CD14-positive monocyte (primary cell): ENCODE measurements around the gene WHAMM. TPM values are rescaled to one million over a fixed set of nuclear protein-coding genes. Genes with fewer than 3 reads are reported as not detected.
A peak's percentile ranks its signal among the peaks of the same experiment; 100 is the strongest.

Source experiments
- DNase-seq, 3 donors: peaks; one replicate each; pipeline ENCODE4 v3.0.0-alpha.2; 2011 to 2022
- H2AFZ ChIP-seq: 2 replicates; pipeline ENCODE4 v1.6.0; 2012; ENCODE audit warnings: mild to moderate bottlenecking, low read depth, low read length, inconsistent platforms; ENCODE audit not compliant: insufficient read depth, poor library complexity, severe bottlenecking
- H3K27ac ChIP-seq, 2 donors: 1 replicate in 1 of 2; 2 replicates in 1 of 2; pipeline ENCODE4 v1.5.1; 2012 to 2013; ENCODE audit warnings: low read length in 2 of 2, control low read depth in 1 of 2, inconsistent platforms in 1 of 2, low read depth in 1 of 2, mild to moderate bottlenecking in 1 of 2
- H3K27me3 ChIP-seq, 2 donors: one replicate each; pipeline versions ENCODE4 v1.6.0 to v1.6.1; 2011 to 2013; ENCODE audit warnings: low read length in 2 of 2; ENCODE audit not compliant: control insufficient read depth in 2 of 2, insufficient read depth in 2 of 2
- H3K36me3 ChIP-seq, 2 donors: replicated peaks in 1 of 2; 1 replicate in 1 of 2; 2 replicates in 1 of 2; pipeline versions ENCODE4 v1.5.1 to v1.6.1; 2012 to 2013; ENCODE audit warnings: low read length in 2 of 2, control low read depth in 1 of 2, inconsistent platforms in 1 of 2, mild to moderate bottlenecking in 1 of 2; ENCODE audit not compliant: insufficient read depth in 2 of 2, control insufficient read depth in 1 of 2
- H3K4me1 ChIP-seq, 2 donors: 1 replicate in 1 of 2; 2 replicates in 1 of 2; pipeline versions ENCODE4 v1.5.1 to v1.6.1; 2012 to 2013; ENCODE audit warnings: low read length in 2 of 2, control low read depth in 1 of 2, inconsistent platforms in 1 of 2, mild to moderate bottlenecking in 1 of 2, moderate library complexity in 1 of 2; ENCODE audit not compliant: insufficient read depth in 2 of 2, control insufficient read depth in 1 of 2
- H3K4me2 ChIP-seq: replicated peaks from 2 replicates; pipeline ENCODE3; 2012; ENCODE audit warnings: low read length, moderate library complexity, mild to moderate bottlenecking; ENCODE audit not compliant: poor library complexity, severe bottlenecking; ENCODE audit errors: extremely low read depth
- H3K4me3 ChIP-seq, 3 experiments: fragments of 200-600 bp in 1 of 3; sonication (generic) in 1 of 3; replicated peaks in 1 of 3; 1 replicate in 2 of 3; 2 replicates in 1 of 3; pipeline ENCODE4 v1.5.1; 2011 to 2013; ENCODE audit warnings: low read length in 3 of 3, mild to moderate bottlenecking in 3 of 3, control low read depth in 2 of 3, low read depth in 2 of 3, inconsistent platforms in 1 of 3, moderate library complexity in 1 of 3
- H3K79me2 ChIP-seq: 2 replicates; pipeline ENCODE4 v1.6.0; 2012; ENCODE audit warnings: mild to moderate bottlenecking, control low read depth, inconsistent platforms, low read length, moderate library complexity; ENCODE audit not compliant: insufficient read depth
- H3K9ac ChIP-seq: 2 replicates; pipeline ENCODE4 v1.6.0; 2017; ENCODE audit warnings: low read length, mild to moderate bottlenecking; ENCODE audit not compliant: insufficient read depth, poor library complexity, severe bottlenecking
- H3K9me3 ChIP-seq, 2 donors: replicated peaks in 1 of 2; 1 replicate in 1 of 2; 2 replicates in 1 of 2; pipeline versions ENCODE4 v1.5.1 to v1.6.1; 2012 to 2013; ENCODE audit warnings: low read length in 2 of 2, control low read depth in 1 of 2; ENCODE audit not compliant: control insufficient read depth in 1 of 2, insufficient read depth in 1 of 2
- H4K20me1 ChIP-seq: 2 replicates; pipeline ENCODE4 v1.6.0; 2012; ENCODE audit warnings: mild to moderate bottlenecking, low read length, control low read depth, moderate library complexity; ENCODE audit not compliant: insufficient read depth
- H3K27ac Mint-ChIP-seq, 7 donors: one replicate each; pipeline ENCODE4 v1.8.0; 2020; ENCODE audit warnings: mild to moderate bottlenecking in 7 of 7, mixed read lengths in 7 of 7, moderate library complexity in 6 of 7, inconsistent platforms in 2 of 7
- H3K27me3 Mint-ChIP-seq, 3 donors: one replicate each; pipeline ENCODE4 v1.8.0; 2021 to 2022; ENCODE audit warnings: low read depth in 3 of 3, mild to moderate bottlenecking in 3 of 3, mixed read lengths in 3 of 3, moderate library complexity in 3 of 3, inconsistent platforms in 1 of 3
- H3K36me3 Mint-ChIP-seq, 2 donors: one replicate each; pipeline ENCODE4 v1.8.0; 2020; ENCODE audit warnings: mixed read lengths in 2 of 2, inconsistent platforms in 1 of 2, mild to moderate bottlenecking in 1 of 2
- H3K4me1 Mint-ChIP-seq: one replicate; pipeline ENCODE4 v1.8.0; 2020; ENCODE audit warnings: mild to moderate bottlenecking, mixed read lengths
- H3K4me3 Mint-ChIP-seq, 2 donors: one replicate each; pipeline ENCODE4 v1.8.0; 2020; ENCODE audit warnings: mild to moderate bottlenecking in 2 of 2, mixed read lengths in 2 of 2, moderate library complexity in 1 of 2
- H3K9me3 Mint-ChIP-seq, 7 donors: one replicate each; pipeline ENCODE4 v1.8.0; 2020 to 2022; ENCODE audit warnings: mixed read lengths in 7 of 7, mild to moderate bottlenecking in 6 of 7, moderate library complexity in 6 of 7, inconsistent platforms in 2 of 7
- CTCF ChIP-seq: fragments of 200-600 bp; IDR thresholded peaks from one replicate; pipeline ENCODE4 v1.8.0; 2022; ENCODE audit warnings: antibody characterized with exemption, mild to moderate bottlenecking
- WGBS: methylation state at CpG from one replicate; pipeline ENCODE4 v1.1.5; 2013; ENCODE audit warnings: missing lambda C conversion rate; ENCODE audit not compliant: insufficient coverage; 5-methylcytosine and 5-hydroxymethylcytosine counted together
- intact Hi-C, 2 donors: fragments of 100-400 bp; cut with micrococcal nuclease; formaldehyde crosslinking; loops; one replicate each; pipeline versions ENCODE4 v1.15.0 to v1.15.1; 2023
- polyA plus RNA-seq, 3 donors: library from polyadenylated mRNA; depleted of rRNA in 1 of 3; unstranded in 2 of 3; stranded (reverse) in 1 of 3; fragments of 300-500 nt in 2 of 3; fragments of >200 nt in 1 of 3; fragmentation: Illumina TruSeq in 2 of 3; gene quantifications; 1 replicate in 2 of 3; 2 replicates in 1 of 3; pipeline ENCODE4 v1.2.3, GENCODE V29; 2012 to 2021

WHAMM gene
- polyA plus RNA-seq, 3 donors = 0.69 to 7.8 (median 0.92) TPM

- peaks cover 0 to 1% of the 10 kb centered on the region in 2 donors for H3K36me3 ChIP-seq
- intact Hi-C loops = no loop called here
- Mint-ChIP-seq H3K4me3 (no peak overlapping the region), H3K36me3 (peaks cover 0 to 3% of the 10 kb centered on the region in 2 donors), H3K4me1 (peaks cover 10% of the 10 kb centered on the region), H3K27me3 (peaks cover 0 to 2% (median 0%) of the 10 kb centered on the region in 3 donors), H3K27ac (peak overlapping the region in 1 of 7 donors; percentile 81), H3K9me3 (peaks cover 0 to 5% (median 0%) of the 10 kb centered on the region in 7 donors)
- no peak for DNase-seq
- H3K27ac ChIP-seq = no peak overlapping the region
- H2AFZ ChIP-seq = no peak overlapping the region
- no peaks in the 10 kb centered on the region for H3K27me3 ChIP-seq
- no peak for TF ChIP-seq CTCF
- H3K4me2 ChIP-seq = no peak overlapping the region
- H3K9me3 ChIP-seq = peaks cover 0 to 4% of the 10 kb centered on the region in 2 donors
- H3K4me3 ChIP-seq = no peak overlapping the region
- H3K9ac ChIP-seq = no peak overlapping the region
- 100% methylated on average over 1 of the region's 3 CpGs for WGBS
- no peaks in the 10 kb centered on the region for H3K79me2 ChIP-seq
- H4K20me1 ChIP-seq = peaks cover under 1% of the 10 kb centered on the region
- peaks cover 10 to 12% of the 10 kb centered on the region in 2 donors for H3K4me1 ChIP-seq
Observed at GRCh38 chr15:82843566-82843965, 34.1 kb downstream of the WHAMM start.

GRCh38 chr15:82845686-82846085, 36.3 kb downstream of the WHAMM start:
- 90% methylated on average over 3 of the region's 7 CpGs for WGBS
- intact Hi-C loops = loop anchor here (5.0 kb wide), 2 partner anchors 33 to 157 kb away; no protein-coding TSS in a partner anchor
- peaks cover 0 to 2% (median 0%) of the 10 kb centered on the region in 3 donors for H3K27me3 Mint-ChIP-seq
- Histone ChIP-seq H4K20me1 (no peaks in the 10 kb centered on the region), H3K27ac (no peak overlapping the region), H3K4me1 (peaks cover 22 to 25% of the 10 kb centered on the region in 2 donors), H3K4me2 (no peak overlapping the region), H3K4me3 (no peak overlapping the region), H3K9ac (no peak overlapping the region), H2AFZ (no peak overlapping the region), H3K9me3 (peaks cover 0 to 4% of the 10 kb centered on the region in 2 donors), H3K79me2 (no peaks in the 10 kb centered on the region), H3K36me3 (no peaks in the 10 kb centered on the region), H3K27me3 (no peaks in the 10 kb centered on the region)
- no peak overlapping the region for H3K4me3 Mint-ChIP-seq
- peaks cover 19% of the 10 kb centered on the region for H3K4me1 Mint-ChIP-seq
- TF ChIP-seq CTCF = no peak
- peaks cover 0 to 4% (median 0%) of the 10 kb centered on the region in 7 donors for H3K9me3 Mint-ChIP-seq
- no peak for DNase-seq
- peaks cover 0 to 3% of the 10 kb centered on the region in 2 donors for H3K36me3 Mint-ChIP-seq
- no peak overlapping the region for H3K27ac Mint-ChIP-seq
